Midbrain (tissue), 1 donor: ENCODE measurements around the gene OR52L1.
"Not testable (repeated sequence)": the region's sequence is repeated elsewhere in the genome, so short reads cannot be mapped to it uniquely, and the experiment has no call there.

Source experiments
- DNase-seq: peaks from one replicate; lab custom pipeline; 2025; lab: John Stamatoyannopoulos, UW

The OR52L1 gene

DNA sequence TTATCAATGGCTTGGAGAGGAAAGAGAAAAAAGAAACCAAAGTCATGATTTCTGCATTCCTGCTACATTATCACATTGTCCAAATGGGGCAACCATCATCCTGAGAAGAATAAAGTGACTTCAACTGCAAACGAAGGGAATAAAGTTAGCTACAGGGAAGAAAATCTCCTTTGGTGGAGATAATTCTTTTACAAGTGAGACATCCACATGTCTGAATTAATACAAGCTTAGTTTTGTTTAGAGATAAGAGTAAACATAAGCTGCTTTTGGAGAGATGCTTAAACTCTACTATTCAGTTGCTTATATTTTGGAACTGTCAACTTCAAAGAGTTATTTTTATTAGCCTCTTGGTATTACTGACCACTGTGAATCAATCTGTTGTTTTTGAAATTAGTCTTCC is at the start of gene OR52L1:
OR52L1 (minus strand) TSS at position 101 of the 400 bp plus-strand sequence; CDS start at position 46, 55 bp downstream.
- DNase-seq, result no peak

DNA sequence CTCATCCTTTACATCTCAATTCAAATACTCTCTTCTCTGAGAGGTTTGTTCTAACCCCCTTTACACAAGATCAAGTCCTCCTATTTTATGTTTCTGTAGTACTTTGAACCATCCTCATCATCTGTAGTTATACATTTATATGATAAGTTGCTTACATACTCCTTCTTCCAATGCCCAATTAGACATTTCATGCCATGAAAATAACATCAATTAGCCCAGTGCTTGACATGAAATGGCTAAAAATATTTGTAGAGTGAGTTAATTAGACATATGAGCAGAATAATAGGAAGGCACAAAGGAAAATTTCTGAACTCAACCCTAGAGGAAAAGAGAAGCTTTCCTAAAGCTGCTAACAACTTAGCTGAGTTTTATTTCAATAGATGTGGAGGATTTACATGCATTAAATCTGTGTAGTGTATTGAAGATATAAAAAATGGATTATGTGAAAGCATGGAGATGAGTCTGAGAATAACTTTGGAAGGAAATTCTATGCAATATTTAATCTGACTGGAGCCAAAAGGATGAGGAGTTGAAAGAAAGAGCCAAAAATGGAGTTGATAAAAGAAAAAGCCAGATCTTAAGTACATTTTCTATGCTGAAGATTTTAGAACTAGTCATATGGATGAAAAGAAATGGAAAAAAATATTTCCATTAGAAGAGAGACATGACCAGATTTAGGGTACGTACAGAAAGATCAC is 44.1 kb upstream of the OR52L1 start, which contains the start of gene OR56A1:
OR56A1 (minus strand) TSS at position 51 of the 698 bp plus-strand sequence. CDS start 3,066 bp downstream, outside the sequence.
- no peak for DNase-seq

GRCh38 chr11:6027501-6027900 is 40.7 kb upstream of the OR52L1 start:
- no peak for DNase-seq

DNA sequence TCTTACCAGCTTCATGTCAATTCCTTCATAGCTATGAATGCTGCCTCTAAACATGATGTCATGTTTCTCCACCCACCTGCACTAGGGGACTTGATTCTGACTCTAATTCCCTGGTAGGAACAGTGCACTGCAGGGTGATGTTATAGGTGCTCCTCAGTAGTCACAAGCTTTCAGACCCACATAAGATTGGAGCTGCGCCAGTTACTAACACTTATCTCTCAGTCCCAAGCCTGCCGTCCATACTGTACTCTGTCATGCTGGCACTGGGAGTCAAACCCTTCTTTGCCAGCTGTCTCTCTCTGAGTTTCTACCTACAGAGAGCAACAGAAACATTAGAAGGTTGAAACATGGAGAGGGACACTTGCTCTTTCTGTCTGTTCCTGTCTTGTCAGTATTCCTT is 38.3 kb upstream of the OR52L1 start:
- no peak for DNase-seq

GRCh38 chr11:6022956-6023355 is 36.2 kb upstream of the OR52L1 start:
- peak; percentile 40 for DNase-seq

DNA sequence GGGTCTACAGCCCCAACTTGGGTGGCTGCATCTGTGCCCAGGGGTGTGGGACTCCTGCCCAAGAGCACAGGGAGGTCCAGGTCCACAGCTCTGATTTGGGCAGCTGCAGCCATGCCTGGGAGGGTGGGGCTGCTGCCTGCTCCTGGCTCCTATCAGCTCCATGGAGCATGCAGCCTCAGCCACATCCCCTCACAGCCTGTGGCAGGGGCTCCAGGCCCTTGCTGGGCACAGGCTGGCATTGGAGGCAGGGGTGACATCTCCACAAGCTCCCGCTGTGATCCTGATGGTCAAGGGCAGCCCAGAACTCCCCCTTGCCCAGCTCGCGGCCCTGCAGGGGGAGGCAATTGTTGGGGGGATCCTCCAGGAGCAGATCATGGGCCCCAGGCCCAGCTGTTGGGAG is 26.3 kb upstream of the OR52L1 start:
- DNase-seq, result no peak

GRCh38 chr11:6012035-6012668 is 25.4 kb upstream of the OR52L1 start:
- no peak for DNase-seq

- DNase-seq, result no peak
Measured at GRCh38 chr11:6006846-6007245, 20.1 kb upstream of the OR52L1 start, which contains the start of gene OR56A4. Gene OR56A4 (minus strand): TSS chr11:6006946. CDS start chr11:6002992, 3,954 bp downstream.

DNA sequence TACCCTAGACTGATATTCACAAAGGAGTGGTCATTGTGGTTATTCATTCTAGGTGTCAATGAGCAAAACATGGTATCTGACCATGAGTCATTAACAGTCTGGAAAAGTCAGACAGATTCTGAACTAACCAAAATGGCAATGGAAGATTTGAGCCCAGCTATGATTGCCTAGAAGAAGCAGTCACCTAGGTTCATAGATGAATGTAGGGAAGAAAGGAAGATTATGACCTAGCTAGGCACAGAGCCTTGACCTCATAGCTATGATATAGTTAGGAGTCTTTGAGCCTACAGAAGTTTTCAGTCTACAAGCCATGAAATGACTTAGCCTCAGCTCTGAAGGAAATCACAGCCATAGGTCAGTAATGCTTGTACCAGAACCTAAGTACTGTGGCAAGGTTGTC is 19.6 kb upstream of the OR52L1 start:
- no peak for DNase-seq

DNA sequence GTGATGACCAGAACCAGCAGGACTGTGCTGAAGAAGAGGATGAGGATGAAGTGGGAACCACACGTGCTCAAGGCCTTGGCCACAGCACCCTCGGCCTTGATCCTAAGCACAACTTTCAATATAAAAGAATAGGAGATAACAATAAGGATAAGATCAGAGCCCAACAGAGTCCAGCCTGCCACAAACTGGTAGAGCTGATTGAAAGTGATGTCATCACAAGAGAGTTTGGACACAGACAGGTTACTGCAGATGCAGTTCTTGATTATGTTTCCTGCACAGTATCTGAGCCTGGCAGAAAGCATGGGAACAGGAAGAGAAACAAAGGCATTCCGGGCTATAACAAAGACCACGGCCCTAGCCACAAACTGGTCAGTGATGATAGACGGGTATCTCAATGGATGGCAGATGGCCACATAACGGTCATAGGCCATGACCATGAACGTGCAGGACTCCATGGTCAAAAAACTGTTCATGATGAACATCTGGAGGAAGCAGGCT is 15.5 kb upstream of the OR52L1 start:
- no peak for DNase-seq

- no peak for DNase-seq
Measured at GRCh38 chr11:5994791-5995190, 8.0 kb upstream of the OR52L1 start.

DNA sequence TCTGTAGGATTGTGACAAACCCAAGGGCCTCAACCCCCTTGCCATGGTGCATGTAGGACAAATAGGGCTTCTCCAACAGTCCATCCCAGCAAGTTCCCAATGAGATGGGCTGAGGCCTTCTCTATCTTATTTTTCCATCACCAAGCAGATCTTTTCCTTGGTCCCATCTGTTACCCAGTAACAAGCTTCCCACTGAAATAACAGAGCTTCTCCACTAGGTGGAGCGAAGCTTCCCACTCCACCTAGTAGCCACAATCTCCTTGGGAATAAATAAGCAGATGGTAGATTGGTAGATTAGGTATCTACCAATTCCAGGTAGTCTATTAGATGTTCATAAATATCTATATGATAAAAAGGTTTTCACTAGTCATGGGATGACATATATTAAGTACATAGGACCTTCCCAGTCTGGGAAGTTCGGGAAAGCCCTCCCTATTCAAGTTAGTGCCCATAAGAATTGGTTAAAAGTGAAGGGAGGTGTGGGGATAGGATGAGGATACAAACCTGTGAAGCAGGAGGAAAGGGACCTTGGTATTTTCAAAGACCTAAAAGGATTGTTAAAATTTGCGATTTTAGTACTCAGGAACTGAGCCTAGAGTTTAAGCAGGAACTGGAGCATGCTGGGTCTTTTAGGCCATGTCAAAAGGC is 5.9 kb upstream of the OR52L1 start:
- no peak for DNase-seq

GRCh38 chr11:5992150-5992549 is 5.4 kb upstream of the OR52L1 start:
- DNase-seq, result no peak

- no peak for DNase-seq
Measured at GRCh38 chr11:5989203-5989602, 2.4 kb upstream of the OR52L1 start.

- DNase-seq, result no peak
Measured at GRCh38 chr11:5983443-5983842, 3.3 kb downstream of the OR52L1 start.

DNA sequence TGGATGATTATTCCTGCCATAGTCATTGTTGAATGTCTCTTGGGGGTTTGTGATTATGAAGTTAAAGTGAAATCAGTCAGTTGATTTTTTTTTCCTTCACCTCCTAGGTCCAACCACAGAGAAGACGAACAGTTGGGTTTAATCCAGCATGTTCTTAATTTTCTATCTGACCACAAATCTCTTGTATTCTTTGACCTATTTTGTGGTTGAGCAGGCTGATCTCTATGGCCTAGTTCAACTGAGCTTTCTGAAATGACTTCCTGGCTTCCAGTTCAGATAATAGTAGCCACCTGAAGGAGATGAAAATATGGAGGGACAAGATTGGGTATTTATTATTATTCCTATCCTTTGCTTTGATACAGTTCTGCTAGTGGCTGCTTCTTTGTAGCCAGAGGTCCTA is 13.3 kb downstream of the OR52L1 start:
- no peak for DNase-seq

GRCh38 chr11:5968394-5968793 is 18.4 kb downstream of the OR52L1 start, which contains the start of gene OR56A5:
Gene OR56A5 (minus strand): TSS chr11:5968494. CDS start chr11:5968494, 0 bp downstream.
- DNase-seq, result no peak

GRCh38 chr11:5967708-5968107 is 19.1 kb downstream of the OR52L1 start:
- DNase-seq, result no peak

DNA sequence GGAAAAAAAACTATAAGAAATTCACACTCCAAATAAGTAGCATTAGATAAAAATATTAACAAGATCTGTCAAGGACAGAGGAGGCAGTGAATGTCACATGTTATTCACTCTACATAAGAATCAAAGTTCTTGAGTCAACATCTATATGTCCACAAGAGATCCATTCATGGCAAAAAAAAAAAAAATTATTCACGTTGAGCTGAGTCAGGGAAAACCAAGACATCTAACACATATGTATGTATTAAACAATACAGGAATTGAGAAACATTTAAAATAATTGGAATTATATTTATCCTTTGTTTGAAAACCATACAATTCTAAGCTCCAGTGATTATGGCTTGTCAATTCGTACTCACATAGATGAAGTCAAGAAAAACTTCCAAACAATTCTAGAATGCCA is 19.8 kb downstream of the OR52L1 start:
- DNase-seq, result no peak

DNA sequence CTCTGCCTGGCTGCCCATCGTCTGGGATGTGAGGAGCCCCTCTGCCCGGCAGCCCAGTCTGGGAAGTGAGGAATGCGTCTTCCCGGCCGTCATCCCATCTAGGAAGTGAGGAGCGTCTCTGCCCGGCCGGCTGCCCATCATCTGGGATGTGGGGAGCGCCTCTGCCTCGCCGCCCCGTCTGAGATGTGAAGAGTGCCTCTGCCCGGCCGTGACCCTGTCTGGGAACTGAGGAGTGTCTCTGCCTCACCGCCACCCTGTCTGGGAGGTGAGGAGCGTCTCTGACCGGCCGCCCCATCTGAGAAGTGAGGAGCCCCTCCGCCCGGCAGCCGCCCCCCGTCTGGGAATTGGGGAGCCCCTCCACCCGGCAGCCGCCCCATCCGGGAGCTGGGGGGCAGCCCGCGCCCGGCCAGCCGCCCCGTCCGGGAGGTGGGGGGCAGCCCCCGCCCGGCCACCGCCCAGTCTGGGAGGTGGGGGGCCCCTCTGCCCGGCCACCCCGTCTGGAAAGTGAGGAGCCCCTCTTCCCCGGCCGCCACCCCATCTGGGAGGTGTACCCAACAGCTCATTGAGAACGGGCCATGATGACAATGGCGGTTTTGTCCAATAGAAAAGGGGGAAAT is 26.0 kb downstream of the OR52L1 start:
- DNase-seq, result not testable (repeated sequence)

- no peak for DNase-seq
Measured at GRCh38 chr11:5955586-5955985, 31.2 kb downstream of the OR52L1 start.

- no peak for DNase-seq
Measured at GRCh38 chr11:5941951-5942350, 44.8 kb downstream of the OR52L1 start, which contains the start of gene OR56A3. Gene OR56A3 (plus strand): TSS chr11:5942251. CDS start chr11:5947347, 5,096 bp downstream.
